ENCODE data around the gene RNH1.
A peak's percentile ranks its signal among the peaks of the same experiment; 100 is the strongest.
"Not testable (repeated sequence)": the region's sequence is repeated elsewhere in the genome, so short reads cannot be mapped to it uniquely, and the experiment has no call there.

Gene RNH1

GRCh38 chr11:520428-521176, 13.6 kb upstream of the RNH1 start:
- no peak for DNase-seq (ENCODE audit: low spot score)

DNA sequence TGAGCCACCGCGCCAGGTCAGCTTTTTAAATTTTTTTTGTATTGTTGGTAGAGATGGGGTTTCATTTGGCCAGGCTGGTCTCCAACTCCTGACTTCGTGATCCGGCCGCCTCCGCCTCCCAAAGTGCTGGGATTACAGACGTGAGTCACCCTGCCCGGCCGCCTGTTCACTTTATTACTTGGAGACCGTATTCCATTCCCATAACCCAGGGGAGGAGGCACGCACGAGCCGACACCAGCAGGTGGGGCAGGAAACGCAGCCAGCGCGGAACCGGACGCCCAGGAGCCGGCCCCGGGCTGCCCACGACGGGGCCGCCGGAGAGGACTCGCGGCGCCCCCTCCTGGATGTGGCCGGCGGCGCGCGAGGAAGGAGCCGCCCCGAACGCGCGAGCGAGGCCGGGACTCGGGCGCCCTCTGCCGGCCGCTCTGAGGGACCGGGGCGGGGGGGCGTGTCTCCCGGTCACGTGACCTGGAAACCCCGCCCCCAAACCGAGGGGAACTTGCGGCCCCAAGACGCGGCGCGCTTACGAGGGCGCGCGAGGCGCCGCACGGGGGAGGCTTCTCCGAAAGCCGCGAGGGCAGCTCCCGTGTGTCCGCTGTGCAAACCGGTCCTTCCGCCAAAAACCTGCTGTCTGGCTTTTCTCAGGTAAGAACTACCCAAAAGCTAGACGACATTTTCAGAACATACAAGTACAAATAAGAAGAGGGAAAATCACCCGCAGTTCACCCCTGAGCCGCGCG, 11.6 kb upstream of the RNH1 start:
- peak; percentile 82 for DNase-seq (ENCODE audit: low spot score)

DNA sequence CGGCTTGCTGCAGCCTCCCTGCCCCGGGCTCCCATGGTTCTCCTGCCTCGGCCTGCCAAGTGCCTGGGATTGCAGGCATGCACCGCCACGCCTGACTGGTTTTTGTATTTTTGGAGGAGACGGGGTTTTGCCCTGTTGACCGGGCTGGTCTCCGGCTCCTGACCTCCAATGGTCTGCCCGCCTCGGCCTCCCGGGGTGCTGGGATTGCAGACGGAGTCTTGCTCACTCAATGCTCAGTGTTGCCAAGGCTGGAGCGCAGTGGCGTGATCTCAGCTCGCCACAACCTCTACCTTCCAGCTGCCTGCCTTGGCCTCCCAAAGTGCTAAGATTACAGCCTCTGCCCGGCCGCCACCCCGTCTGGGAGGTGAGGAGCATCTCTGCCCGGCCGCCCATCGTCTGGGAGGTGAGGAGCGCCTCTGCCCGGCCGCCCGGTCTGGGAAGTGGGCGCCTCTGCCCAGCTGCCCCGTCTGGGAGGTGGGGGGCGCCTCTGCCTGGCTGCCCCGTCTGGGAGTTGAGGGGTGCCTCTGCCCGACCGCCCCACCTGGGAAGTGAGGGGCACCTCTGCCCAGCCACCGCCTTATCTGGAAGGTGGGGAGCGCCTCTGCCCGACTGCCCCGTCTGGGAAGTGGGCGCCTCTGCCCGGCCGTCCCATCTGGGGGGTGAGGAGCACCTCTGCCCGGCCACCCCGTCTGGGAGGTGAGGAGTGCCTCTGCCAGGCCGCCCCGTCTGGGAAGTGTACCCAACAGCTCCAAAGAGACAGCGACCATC, 10.1 kb upstream of the RNH1 start:
- not testable (repeated sequence) for DNase-seq (ENCODE audit: low spot score)

DNA sequence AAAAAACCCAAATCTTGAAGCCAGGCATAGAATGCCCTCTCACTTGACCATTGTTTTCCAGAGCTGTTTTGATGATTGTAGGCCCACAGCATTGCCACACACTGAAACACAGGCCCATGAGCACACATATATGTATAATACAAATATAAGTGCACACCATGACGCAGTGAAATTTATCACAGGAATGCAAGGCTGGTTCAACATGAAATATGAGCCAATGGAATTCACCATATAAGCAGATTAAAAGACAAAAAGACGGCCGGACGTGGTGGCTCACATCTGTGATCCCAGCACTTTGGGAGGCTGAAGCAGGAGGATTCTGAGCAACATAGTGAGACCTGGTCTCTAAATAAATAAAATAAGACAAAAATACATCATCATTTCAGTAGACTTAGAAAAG, 9.4 kb upstream of the RNH1 start:
- DNase-seq (ENCODE audit: low spot score), result no peak

DNA sequence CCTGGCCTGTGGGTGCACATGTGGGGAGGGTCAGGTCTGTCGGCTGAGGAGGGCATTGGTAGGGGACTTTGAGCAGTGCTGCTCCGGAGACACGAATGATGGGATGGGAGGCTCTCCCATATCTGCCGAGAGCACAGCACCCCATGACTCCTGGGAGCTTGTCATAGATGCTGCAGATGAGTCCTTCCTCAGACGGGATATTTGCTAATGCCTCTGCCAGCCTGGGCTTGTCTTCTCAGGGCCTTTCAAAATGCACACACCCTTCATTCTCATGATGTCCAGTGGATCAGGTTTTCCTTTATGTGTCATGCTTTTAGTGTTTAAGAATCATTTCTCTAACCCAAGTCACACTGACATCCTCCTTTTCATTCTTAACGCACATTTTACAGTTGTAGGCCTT, 8.1 kb upstream of the RNH1 start:
- DNase-seq (ENCODE audit: low spot score), result no peak

- no peak for DNase-seq (ENCODE audit: low spot score)
Observed at GRCh38 chr11:514606-515005, 7.6 kb upstream of the RNH1 start.

DNA sequence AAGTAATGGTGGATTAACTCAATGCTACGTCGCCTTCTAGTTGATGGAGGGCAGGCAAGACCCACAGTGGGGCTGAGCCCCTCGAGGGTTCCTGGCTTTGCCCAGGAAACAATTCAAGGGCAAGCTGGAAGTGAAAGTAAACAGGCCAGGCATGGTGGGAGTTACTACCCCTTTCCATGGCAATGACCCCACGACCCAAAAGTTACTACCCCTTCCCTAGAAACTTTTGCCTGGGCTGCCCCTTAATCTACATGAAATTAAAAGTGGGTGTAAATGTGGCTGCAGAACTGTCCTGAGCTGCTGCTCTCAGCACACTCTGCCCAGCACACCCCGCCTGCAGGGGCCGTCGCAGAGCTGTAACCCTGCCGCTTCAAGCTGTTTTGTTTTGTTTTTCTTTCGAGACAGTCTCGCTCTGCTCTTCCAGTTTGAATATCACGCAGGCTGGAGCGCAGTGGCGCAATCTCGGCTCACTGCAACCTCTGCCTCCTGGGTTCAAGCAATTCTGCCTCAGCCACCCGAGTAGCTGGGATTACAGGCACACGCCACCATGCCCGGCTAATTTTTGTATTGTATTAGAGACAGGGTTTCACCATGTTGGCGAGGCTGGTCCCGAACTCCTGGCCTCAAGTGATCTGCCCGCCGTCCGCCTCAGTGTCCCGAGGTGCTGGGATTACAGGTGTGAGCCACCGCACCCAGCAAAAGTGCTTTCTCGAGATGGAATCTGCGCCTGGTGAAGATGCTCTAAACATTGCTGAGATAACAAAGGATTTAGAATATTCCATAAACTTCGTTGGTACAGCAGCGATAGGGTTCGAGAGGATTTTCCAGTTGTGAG, 5.9 kb upstream of the RNH1 start:
- no peak for DNase-seq (ENCODE audit: low spot score)

GRCh38 chr11:508956-509355, 1.9 kb upstream of the RNH1 start:
- DNase-seq (ENCODE audit: low spot score), result no peak

DNA sequence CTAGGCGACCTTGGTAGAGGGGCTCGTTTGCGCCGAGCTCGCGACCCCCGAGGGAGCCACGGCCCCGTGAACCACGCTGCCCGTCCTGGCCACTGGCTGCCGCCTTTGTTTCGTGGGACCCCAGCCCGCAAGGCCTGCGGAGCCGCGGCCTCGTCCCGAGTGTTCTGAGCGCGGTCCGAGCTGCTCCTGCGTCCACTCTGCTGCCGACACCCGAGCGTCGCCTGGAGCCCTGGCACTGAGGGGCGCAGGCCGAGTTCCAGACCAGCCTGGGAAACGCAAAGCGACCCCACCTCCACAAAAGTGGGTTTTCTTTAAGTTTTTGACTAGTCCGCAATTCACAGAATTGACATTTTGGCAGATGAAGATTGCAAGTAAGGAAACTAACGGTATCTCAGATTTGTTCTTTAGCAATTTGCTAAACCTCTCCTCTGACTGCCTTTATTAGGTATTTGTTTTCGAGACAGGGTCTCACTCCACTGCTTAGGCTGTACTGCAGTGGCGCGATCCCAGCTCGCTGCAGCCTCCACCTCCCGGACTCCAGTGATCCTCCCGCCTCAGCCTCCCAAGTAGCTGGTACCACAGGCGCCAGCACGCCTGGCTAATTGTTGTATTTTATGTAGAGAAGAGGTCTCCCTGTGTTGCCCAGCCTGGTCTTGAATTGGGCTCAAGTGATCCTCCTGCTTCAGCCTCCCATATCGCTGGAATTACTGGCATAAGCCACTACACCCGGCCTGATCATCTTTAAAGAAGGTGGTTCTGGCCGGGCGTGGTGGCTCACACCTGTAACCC, 879 bp upstream of the RNH1 start:
- no peak for DNase-seq (ENCODE audit: low spot score)

DNA sequence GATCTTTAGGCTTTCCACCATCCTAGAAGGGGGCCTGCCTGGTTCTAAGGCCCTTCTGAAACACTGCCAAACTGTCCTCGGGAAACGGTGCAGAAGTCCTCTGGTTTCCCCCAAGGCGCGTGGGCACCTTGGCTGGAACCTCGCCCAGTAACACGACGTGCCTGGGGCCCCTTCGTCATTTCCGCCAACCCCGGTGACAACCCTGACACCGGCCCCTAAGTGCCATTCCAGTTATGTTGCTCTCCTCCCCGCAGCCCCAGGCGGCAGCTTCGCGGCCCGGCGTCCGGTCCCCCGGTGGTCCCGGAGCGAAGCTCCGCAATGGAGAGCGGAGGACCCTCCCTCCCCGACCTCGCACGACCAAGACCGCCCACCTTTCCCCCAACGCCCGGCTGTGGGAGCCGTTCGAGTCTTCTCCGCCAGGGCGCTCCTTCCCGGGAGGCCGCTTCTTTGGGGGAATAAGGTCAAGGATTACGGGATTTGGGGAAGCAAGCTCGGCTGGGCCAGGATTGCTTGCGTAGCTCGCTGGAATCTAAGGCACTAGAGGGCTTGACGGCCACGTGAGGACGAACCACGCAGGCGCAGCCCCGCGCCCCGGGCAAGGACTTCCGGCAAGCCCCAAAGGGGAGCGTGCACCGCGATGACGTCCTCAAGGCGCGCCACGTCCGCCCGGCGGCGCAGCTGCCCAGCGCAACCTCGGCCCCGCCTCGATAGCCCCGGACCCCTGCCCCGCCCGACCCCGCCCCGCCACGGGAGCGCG, 626 bp downstream of the RNH1 start:
- DNase-seq (ENCODE audit: low spot score), result peak; percentile 97

DNA sequence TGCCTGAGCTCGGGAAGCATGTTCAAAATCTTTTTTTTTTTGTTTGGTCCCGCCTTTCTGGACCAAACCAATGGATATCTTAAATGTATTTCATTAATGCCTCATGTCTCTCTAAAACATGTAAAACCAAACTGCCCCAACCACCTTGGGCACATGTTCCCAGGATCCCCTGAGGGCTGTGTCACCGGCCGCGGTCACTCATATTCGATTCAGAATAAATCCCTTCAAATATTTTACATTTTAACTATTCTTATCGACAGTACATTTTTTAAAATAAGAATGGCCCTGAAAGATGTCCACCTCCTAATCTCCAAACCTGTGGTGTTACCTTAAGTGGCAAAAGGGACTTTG, 2.1 kb downstream of the RNH1 start:
- DNase-seq (ENCODE audit: low spot score), result no peak

GRCh38 chr11:504053-504993, 2.7 kb downstream of the RNH1 start:
- no peak for DNase-seq (ENCODE audit: low spot score)

DNA sequence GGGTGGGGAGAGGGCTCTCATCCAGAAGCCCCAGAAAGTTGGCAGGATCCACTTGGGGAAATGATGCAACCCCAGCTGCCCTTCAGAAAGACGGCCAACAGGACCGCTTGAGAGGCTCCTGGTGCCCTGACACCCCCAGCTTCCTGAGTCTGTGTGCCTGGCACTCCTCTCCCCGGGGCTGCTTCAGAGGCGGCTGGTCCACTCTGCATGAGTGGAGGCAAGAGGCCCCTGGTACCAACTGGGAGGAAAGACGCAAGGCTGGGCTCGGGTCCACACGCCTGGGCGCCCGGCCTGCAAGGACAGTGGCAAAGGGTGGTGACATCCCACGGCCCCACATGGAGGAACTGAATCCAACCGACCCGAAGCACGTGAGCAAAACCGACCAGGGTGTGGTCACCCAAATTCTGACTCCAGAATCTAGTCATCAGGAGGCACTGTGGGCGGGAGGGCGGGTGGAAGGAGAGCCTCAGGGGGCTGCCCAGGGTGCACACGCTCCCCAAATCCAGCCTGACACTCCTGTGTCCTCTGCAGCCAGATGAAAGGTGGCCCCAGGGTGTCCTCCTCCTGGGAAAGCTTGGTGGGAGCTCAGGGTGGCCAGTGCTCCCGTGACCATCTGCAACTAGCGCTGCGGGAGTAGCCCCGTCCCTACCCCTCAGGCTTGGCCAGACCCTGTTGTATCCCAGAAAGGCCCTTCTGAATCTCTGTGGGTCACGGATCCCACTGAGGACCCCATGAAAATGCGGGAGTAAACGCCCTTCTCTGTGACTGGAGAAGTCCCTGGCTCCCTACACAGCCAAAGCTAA, 3.7 kb downstream of the RNH1 start:
- DNase-seq (ENCODE audit: low spot score), result no peak

DNA sequence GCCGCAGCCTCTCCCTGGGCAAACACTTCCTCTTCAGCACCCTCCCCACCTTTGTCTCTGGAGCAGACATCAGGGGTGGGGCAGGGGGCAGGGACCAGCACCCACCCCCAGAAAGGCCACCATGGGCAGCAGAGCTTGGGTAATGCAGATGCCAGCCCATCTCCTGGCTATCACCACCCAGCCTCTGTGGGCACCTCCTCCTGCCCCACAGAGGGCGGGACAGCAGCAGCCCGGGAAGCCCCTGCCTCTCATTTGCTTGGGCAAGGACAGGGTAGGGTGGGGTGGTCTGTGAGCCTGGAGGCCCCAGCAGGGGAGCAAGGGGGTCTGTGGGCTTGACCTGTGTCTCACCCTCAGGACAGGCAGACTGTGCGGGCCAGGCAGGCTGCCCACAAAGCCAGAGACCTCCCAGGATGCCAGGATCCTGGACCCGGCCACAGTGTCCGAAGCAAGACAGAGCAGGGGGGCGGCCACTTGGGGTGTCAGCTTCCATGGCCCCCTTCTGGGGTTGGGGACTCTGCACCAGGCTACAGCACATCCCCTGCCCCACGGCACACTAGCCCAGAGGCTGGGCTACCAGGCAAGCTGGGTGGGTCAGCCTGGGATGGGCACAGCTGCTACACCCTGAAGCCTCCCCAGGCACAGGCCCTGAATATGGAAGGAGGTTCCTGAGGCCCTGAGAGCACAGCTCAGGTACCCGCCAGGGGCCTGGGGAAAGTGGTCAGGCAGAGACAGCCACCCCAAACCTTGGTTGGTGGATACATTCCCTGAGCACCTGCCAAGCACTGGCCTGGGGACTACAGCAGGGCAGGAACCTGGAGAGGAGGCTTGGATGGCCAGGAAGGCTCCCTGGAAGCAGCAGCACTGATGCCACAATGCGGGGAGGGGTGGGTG, 4.5 kb downstream of the RNH1 start:
- no peak for DNase-seq (ENCODE audit: low spot score)

DNA sequence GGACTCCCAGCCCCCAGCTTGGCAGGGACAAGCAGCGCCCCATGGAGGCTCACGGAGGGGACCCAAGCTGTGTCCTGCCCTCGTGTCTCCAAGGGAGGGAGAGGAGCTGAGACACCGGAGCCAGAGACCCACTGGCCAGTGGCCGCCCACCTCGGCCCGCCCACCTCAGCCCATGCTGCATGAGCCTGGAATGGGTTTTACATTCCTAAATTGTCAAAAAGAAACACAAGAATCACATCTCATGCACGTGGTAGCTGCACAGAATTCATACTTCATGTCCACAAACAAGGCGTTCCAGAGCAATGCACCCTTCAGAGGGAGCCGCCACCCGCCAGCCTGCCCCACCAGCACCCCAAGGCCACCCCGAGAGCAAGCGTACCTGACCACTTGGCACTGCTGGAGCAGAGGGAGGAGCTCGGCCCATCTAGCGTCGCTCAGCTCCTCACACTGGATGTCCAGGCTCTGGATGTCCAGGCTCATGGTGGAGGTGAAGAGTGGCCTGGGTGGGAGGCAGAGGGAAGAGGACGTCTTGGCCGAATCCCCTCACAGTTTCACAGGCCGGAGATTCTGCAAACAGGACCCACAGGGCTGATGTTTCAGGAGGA, 5.3 kb downstream of the RNH1 start:
- DNase-seq (ENCODE audit: low spot score), result no peak

DNA sequence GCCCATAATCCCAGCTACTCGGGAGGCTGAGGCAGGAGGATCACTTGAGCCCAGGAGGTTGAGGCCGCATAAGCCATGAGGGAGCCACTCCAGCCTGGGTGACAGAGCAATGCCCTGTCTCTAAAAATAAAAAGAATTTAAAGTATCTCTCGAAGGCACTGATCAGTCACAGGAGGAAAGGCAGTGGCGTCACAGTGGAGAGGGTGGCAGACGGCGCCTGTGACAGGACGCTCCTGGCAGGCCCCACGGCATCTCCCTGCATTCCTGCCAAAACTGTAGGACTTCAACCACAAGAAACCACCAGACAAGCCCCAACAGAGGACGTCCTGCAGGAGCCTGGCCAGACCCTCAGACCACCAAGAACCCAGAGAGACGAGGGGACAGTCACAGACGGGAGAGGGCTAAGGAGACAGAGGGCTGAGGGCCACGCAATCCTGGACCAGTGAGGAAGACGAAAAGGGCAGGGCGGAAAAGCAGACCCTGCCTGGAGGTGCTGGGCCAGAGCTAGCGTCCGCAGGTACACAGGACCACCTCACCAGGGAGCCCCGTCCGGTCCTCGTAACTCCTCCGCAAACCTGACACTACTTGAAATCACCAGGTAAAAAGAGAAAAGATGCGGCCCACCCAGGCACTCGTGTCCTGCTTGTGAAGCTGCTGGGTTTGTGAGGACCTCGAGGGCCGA, 5.9 kb downstream of the RNH1 start:
- no peak for DNase-seq (ENCODE audit: low spot score)

Measured in CD4-positive, alpha-beta T cell treated with Interleukin-6 at 100 ng/mL for 8 hours (primary cell).